HG02970 (cell line): ENCODE data around the gene HOXA13.

Experiments used
- ATAC-seq: cut with Tn5 transposase; IDR thresholded peaks from one replicate; pipeline ENCODE4 v1.9.1; 2021; ENCODE audit warnings: mild to moderate bottlenecking, moderate library complexity, moderate number of reproducible peaks; ENCODE audit not compliant: unreplicated experiment, low FRiP score

The HOXA13 gene

DNA sequence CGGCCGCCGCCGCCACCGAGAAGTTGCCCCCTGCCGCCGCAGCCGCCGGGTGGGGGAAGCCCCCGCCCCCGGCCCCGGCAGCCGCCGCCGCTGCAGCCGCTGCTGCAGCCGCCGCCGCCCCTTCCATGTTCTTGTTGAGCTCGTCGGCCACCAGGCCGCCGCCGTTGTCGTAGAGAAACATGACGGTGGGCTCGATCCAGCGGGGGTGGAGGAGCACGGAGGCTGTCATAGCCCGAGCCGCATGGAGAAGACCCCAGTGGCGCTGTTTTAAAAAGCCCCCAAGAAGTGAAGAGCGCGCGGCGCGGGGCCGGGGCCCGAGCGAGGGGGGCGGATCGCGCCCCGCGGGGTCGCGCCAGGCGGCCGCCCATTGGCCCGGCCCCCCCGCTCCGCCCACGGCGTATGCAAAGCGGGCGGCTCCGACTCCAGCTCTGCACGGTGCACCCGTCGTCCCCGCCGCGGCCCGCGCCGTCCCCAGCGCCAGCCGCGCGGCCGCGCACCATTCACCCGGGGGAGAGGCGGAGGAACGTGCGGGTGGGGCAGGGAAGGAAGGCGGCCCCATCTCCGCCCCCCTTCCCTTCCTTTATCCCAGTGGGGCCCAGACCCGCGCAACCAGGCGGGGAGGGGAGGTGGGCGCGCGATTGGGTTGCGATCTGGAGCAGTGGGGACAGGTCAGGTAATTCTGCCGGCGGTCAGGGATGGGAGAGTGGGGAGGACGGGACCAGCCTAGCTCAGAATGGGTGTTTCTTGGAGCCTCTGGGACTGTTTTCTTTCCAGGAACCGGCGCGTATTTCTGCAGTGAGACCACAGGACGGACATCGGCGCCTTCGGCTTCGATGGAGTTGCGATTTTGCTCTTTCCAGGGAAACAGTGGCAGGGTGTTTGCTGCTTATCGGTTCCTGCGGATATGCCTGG is at the start of gene HOXA13:
HOXA13 (minus strand) TSS at position 243 of the 912 bp plus-strand sequence; CDS start at position 229, 14 bp downstream.
- ATAC-seq = no peak

DNA sequence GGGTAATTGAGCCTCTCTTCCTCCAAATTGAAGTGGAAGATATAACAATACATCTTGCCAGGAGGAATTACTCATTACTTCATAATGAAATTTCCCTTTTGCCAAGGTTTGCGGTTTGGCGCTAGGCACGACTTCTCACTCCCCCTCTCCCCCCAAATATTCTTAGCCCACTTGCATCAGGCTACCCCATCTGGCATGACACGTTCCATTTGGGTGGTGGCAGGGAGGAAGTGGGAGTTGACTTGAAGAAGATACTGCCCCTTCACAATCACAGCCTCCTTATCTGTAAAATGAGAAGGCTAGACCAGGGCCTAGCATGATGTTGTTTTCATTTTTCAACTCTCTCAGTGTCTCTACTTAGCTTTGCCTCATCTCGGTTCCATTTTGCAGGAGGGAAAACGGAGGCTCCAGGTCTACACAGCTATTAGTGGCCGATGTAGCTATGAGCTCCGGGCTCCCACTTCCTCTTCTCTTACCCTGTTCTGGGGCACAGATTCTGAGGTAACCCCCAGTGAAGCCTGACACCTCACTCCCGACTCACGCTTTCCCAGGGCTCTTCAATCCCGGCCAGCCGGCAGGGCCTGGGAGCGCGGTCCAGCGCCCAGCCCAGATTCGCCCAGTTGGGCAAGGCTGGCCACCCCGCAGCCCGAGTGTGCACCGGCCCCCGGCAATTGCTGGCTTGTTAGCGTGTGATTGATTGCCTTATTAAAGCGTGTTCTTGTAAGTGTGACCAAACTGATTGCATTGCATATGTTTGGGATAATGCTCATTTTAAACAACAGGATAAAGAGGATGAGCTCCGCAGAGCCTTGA is 49.2 kb upstream of the HOXA13 start:
- ATAC-seq = no peak

DNA sequence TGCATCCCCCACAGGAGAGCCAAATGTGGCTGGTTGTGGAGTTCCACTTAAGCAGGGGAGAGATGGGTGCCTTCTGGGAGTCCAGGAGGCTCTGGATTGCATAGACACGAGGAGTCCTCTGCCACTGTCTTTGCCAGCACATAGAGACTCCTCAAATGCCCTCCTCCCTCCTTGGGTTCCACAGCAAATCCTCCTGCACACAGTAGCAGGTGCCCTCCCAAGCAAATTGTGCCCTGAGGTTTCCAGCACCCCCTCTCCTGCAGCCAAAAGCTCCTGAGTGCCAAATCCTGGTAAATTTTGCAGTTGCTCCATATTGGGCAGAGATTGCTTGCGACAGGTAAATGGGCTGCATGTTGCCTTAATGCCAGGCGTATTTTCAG is 48.5 kb upstream of the HOXA13 start:
- no peak for ATAC-seq

DNA sequence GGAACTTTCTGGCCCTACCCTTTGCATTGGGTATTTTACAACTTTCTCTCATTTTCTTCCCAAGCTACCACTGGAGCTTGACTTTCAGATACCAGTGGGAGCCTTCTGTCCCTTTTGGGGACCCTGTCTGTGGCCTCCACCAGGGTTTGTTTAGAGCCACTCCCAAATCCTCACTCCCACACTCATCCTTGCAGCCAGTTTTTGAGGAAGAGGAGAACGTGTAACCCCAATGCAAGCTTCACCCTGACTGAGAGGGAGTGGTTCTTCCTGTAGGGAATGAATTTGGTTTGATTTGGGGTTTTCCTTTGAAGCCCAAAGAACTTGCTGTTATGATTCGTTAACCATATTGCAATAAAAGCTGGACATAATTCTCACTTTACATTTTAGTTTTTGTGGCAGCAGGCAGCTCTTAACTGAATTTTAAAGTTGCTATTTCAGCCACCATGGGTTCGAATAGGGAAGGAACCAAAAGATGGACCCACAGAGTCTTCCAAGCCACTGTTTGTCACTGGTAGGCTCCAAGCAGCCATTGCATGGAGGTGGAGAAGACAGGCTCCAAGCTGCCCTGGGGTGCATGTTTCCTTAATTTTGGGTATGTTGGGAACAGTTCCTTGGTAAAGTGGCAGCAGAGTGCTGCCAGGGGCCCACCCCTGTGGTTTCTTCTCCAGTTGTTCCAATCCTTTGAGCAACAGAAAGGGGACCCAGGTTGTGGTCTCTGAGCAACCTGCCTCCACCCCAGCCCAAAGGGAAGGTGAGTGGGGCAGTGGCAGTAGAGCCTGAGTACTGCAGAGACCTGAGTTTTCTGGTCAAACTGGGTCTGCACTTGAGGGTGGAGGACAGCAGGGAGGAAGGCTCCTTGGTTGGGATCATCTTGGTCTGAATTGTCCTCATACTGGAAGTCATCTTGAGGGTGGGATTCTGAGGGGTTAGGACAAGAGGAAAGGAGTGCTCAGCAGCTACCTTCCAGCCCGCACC is 47.8 kb upstream of the HOXA13 start:
- no peak for ATAC-seq

DNA sequence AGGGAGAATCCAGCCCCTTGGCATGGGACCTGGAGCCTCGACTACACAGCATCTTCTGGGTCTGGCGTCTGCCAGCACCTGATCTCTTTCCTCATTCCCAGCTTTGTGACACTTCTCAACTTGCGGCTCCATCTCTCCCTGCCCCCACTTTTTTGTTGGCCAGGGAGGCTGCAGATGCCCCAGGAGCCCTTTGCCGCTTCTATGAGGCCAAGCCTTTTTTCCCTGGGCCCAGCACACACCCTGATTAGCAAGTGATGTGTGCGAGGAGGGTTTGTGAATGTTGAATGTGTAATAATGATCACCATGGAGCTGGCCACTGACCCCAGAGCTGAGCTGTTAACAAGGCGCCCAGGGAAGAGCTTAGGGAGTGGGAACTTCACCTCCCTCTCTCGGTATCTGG is 47.1 kb upstream of the HOXA13 start:
- no peak for ATAC-seq

DNA sequence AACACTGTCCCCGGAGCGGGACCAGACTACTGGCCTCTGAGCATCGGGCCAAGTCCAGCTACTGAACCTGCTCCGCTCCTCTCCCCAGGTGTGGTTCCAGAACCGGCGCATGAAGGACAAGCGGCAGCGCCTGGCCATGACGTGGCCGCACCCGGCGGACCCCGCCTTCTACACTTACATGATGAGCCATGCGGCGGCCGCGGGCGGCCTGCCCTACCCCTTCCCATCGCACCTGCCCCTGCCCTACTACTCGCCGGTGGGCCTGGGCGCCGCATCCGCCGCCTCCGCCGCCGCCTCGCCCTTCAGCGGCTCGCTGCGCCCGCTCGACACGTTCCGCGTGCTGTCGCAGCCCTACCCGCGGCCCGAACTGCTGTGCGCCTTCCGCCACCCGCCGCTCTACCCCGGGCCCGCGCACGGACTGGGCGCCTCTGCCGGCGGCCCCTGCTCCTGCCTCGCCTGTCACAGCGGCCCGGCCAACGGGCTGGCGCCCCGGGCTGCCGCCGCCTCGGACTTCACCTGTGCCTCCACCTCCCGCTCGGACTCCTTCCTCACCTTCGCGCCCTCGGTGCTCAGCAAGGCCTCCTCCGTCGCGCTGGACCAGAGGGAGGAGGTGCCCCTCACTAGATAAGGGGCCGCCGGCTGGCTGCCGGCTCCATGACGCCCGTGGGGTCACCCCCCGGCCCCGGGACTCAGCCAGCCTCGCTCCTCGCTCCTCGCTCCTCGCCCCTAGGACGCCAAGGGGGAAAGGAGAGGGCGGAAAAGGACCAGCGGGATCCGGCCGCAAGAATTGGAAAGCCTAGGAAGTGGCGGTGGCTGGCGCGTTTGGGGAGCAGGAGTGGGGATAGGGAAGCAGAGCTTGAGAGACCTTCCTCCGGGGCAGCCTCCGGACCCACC is 46.2 kb upstream of the HOXA13 start:
- ATAC-seq = no peak

DNA sequence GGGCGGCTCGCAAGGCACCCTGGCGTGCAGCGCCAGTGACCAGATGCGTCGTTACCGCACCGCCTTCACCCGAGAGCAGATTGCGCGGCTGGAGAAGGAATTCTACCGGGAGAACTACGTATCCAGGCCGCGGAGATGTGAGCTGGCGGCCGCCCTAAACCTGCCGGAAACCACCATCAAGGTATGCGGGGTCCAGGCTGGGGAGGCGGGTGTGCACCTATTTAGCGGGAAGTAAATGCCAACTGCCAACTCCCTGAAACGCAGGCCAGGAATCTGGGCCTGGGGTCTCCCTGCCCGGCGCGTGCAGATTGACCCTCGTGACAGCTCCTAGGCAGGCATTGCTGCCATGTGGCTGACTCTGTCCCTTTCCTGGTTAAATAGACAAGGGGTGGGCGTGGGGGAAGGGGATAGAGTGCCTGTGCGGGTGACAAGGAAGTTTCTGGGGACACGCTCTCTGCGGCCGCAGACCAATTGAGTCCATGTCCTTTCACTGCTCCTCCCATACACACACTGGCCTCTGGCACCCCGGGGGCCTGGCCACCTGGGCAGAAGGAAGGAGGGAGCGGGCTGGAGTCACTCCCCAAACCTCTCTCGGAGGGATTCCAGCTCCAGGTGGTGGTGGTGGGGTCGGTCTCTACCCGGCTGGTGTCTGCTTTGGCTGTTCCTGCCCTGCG is 45.4 kb upstream of the HOXA13 start:
- ATAC-seq = no peak

DNA sequence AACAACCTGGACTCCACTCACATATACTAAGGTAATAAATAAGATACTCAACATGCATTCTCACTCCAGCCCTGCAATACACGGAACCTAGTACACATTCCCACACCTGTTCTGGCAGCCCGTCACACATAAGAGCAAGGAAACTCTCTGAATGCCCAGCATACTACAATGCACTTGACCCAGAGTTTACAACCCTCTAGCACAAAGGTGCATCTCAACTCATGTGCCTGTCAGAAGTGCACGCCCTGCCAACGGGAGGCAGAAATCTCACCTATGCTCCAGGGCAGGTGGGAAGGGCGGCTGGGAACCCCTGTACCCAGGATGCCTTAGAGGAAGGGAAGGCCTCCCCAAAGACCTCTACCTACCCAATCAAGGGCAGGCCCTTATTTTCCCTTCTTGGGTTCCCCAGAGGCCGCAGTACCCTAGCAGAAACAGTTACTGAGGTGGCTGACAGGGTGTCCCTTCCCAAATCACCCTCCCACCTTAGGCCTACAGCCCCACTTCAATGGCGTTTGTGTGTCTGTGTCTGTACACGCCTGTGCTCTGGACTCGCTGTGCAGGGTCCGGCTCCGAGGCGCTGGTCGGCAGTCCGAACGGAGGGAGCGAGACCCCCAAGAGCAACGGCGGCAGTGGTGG is 44.7 kb upstream of the HOXA13 start:
- ATAC-seq = no peak

DNA sequence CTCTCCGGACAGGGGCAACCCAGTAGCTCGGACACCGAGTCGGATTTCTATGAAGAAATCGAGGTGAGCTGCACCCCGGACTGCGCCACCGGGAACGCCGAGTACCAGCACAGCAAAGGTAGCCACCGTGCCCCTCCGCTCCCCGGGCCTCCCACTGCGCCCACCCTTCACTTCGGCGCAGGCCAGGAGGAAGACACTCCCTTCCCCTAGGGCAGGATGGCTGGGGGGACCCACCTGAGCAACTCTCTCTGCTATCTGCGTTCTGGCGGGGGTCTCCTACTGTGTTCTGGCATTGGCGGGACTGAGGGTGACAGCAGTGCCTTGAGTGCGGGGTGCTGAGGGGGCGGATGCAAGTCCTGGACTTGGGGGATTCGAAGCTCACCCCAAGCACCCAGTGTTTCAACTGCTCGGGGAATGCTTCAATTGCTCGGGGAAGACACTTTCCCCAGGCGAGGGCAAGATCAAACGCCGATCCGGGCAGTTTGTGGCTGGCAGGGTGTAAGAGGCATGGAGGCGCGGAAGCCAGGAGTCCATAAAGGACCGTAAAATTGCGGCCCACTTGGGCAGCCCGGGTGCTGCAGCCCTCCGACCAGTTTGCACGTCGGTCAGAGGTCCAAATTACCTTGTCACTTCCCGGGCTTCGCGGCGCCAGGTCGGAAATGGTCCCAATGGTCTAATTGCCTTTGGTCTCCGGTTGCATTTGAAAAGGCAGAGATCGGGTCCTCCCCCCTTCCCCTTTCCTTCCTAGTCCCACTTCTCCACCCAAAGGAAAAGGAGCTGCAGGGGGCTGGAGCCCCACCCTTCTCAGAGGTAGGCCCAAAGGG is 43.7 kb upstream of the HOXA13 start:
- ATAC-seq = no peak

DNA sequence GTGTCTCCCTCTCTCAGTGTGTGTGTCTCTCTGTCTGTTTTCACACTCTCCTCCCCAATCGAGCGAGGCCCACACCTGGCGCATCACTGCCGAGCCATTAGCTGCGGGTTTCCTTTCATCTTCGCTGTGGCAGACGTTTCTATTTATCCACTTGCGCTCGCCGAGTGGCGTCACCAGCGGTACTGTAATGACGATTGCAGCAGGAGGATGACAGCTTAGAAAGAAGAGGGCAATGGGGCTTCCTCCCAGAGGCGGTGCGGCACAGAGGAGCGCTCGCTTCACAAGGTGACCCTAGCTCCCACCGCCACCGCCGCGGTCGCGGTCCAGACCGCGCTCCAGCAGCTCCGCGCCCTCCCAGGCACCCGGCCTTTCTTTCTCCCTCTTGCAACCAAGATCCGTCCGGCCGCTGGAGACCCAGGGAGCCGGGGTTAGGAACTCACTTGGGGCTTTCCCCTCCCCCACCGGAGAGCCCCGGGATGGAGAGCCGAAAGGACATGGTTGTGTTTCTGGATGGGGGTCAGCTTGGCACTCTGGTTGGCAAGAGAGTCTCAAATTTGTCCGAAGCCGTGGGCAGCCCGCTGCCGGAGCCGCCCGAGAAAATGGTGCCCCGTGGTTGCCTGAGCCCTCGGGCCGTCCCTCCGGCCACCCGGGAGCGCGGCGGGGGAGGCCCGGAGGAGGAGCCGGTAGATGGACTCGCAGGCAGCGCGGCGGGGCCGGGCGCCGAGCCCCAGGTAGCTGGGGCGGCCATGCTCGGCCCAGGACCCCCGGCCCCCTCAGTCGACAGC is 42.9 kb upstream of the HOXA13 start, which contains the start of gene EVX1:
EVX1 (plus strand) TSS at position 248 of the 785 bp plus-strand sequence; CDS start at position 477, 229 bp downstream.
- no peak for ATAC-seq

DNA sequence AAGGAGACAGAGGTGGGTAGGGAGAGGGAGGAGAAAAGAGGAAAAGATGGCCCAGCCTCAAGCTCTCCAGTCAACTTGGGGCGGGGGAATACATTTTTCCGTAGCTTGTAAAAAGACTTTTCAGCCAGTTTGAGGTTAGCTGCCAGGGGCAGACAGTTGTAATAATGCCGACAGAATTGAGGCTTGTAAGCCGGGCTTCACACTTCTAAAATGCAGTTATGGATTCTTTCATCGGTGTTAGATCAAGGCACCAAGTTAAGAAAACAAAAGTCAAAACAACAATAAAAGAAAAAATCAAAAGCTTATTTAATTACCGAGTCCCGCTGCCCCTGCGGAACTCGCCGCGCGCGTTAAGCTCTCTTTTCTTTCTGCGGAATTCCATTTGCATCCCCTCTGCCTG is 42.3 kb upstream of the HOXA13 start:
- ATAC-seq = no peak

DNA sequence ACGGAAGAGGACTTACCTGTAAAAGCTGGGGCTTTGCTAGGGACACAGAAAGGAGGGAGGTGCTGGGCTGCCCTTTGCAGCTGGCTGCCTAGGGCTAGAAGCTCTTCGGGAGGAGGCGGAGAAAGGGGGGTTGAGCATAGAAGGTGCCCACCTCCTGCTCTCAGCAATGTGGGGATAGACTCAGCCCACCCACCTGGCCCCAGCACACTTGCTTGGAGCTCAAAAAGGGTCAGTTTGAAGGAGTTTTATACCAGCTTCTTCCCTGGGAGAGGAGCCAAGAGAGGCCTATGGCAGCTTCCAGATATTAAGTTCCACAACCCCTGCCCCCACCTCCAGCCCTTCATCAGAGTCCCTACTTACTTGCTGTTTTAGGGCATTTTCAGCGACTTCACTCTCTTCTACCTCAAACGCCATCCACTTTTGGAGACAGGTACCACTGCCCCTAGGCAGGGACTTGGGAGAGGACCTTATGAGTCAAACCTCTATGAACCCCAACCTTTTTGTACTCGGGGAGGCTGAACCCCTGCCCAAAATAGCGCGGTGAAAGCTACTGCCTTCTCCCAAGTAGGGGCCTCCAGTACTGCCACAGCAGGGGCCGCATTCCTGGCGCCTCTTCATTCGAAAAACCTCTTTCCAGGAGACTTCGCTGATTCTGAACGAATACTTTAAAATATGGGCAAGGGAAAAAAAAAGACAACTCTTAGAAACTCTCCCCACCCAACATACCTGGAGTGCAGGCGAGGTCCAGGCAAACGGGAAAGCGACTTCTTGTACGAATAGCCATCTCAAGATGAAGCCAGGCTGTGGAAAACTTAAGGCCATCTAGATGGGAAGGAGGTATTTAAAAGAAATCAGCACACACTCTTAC is 41.5 kb upstream of the HOXA13 start:
- no peak for ATAC-seq

DNA sequence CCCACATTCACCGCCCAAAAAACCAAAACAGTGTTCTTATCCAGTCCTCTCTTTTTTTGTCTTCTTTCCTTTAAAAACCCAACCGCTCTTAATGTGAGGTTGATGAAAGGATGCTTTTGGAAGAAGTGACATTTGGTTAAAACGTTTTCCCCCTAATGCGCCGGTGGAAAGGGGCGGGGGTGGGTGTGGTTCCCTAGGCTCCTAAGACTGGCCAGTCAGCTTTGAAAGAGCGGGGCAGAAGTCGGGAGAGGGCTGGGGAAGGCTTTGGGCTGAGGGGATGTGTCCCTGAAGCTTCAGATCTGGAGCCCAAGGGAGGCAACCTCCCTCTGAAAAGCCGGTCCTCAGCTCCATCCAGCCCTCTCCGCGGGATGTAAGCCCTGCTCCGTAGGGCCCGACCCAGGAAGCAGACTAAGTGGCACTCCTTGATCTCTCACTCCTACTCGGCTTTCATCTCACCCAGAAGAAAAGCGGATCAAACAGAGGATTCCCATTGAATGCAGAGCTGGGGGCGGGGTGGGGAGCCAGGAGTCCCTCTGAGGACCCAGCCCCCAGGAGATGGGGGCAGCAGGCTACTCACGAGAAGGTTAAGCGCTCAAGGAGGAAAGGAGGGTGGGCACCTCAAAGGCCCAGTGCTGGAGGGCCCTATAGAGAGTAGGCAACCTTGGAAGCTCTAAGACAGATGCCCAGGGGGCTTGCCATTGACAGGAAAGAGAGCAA is 40.3 kb upstream of the HOXA13 start:
- ATAC-seq = no peak

DNA sequence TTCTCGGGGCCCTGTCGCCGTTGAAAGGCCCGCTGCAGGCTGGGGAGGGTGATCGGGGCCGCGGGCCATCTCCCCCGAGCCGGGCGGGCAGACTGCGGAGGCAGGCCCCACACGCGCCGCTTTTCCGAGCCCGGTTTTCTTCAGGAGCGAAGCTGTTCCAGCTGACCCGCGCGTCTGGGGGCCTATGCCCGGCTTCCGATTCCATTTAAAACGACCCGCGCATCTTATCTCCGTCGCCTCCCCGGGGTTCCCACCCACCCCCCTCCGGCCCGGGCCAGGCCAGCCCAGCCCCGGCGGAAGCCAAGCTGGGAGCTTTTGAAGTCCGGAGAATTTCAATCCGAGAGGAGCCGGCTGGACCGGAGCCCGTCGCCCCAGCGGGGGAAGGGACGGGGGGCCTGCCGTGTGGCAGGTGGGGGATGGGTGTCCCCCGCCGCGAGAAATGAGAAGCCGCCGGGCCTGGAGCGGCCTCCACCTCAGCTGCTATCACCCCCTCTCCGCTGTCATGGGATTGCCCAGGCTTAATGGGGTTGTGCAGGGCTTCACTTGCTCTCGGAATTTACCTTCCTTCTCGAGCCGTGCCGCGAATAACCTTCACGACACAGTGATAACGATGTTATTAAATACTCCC is 39.6 kb upstream of the HOXA13 start:
- no peak for ATAC-seq

DNA sequence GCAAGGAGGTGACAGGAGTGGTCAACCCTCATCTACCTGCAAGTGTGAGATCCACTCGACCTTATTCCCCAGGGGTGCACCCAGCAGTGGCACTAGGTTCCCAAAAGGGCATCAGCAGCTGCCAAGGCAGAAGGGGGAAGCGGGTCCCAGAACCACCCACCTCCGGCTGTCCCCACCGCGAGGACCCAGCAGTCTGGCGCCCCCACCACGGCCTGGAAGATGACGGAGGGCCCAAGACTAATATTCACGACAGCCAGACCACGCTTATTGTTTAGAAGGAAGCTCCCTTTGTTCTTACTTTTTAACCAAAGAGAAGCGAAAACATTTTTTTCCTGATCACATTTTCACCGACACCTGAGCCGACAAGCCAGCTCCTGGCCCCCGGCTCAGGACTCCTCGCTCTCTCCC is 39.1 kb upstream of the HOXA13 start:
- ATAC-seq = no peak
